T1000 (cell line): ENCODE data around the gene SLC20A1.
A peak's percentile ranks its signal among the peaks of the same experiment; 100 is the strongest.

Source experiments
- DNase-seq: peaks from one replicate; lab custom pipeline; 2025; ENCODE audit warnings: mixed read lengths; lab: John Stamatoyannopoulos, UW

Gene SLC20A1

GRCh38 chr2:112625474-112626114, 20.1 kb upstream of the SLC20A1 start:
- no peak for DNase-seq

DNA sequence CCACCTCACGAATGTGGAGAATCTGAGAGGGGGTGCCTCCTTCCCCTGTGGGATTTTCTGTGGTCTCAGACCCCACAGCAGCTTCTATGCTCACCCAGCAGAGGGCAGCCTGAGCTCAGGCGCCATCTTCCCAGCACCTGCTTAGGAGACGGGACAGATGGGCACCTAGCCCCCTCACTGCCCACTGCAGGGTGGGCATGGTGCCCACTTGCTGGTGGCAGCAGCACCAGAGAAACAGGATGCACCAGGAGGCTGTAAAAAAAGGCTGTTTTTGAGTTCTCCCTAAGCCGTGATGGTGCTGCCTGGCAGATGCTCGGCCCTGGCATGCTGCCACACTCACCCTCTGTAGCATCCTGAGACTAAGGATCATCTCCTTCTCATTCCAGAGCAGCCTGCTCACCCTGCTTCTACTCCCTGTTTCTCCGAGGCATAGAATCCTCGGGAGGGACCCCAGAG, 19.1 kb upstream of the SLC20A1 start:
- DNase-seq, result peak; percentile 71

DNA sequence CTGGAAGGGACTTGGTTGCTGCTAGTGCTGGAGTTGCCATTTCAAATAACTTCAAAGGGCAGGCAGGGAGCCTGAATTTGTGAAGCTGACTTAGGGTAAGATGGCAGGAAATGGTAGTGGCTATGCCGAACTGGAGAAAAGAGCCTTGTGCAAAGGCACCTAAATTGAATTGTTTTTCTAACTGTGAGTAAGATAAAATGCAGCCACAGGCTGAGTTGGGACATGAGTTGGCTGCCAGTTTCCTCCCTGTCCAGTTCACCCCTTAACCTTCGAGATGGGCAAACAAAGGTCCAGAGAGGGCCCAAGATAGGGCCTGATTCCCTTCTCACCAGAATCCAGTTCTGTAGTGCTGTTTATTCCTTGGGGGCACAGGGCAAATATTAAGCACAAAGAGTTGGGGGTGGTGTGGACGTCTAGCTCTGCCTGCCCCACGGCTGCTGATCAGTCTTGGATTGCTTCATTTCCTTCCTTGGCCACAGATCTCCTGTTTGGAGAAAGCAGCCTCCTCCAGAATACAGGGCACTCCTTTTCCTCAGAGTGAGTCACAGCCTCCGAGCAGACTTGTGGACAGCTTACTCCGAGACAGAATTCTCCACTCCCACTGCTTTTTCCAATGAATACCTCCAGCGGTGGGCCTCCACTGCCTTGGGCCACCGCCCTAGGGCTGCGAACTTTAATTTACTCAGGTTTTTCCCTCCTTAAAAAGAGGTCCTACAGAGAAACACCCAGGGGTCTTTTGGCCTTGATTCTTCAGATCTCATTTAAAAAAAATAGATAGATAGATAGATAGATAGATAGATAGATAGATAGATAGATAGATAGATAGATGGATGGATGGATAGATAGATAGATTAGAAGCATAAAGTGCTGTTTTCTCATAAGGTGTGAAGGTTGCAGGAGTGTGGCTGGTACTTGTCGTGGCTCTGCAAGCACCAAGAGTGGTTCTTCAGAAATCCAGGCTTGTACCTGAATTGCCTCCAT, 18.4 kb upstream of the SLC20A1 start:
- DNase-seq, result peak; percentile 61

DNA sequence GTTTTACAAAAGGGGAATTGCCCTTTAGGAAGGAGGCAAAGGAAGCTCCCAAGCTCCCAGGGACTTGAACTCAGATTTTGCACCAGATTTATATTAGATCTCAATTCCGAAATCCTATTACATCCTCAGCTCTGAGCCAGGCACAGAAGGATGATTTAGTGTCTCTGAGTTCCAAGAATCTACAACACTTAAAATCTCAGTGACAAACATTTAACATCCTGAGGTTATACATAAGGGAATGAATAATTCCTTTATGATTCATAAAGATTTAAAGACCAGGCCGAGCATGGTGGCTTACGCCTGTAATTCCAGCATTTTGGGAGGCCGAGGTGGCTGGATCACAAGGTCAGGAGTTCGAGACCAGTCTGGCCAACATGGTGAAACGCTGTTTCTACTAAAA, 16.5 kb upstream of the SLC20A1 start:
- no peak for DNase-seq

DNA sequence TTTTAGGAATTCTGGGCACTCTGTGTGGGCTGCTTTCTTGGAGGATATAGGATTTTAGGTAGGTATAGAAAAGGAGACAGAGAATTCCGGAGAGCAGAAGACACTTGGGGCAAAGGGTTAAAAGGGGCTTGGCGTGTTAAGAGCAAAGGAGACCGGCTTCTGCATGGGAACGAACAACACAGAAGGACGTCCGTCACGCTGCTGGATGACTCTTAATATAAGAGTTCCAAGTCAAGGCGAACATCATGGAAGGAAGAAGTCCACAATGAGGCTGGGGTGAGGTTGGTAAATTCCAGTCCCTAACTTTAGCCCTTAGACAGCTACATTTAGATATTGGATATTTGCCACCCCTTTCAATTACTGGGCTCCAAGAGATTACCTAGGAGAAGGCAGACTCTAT, 15.9 kb upstream of the SLC20A1 start:
- no peak for DNase-seq

- no peak for DNase-seq
Measured at GRCh38 chr2:112630268-112630667, 15.5 kb upstream of the SLC20A1 start.

DNA sequence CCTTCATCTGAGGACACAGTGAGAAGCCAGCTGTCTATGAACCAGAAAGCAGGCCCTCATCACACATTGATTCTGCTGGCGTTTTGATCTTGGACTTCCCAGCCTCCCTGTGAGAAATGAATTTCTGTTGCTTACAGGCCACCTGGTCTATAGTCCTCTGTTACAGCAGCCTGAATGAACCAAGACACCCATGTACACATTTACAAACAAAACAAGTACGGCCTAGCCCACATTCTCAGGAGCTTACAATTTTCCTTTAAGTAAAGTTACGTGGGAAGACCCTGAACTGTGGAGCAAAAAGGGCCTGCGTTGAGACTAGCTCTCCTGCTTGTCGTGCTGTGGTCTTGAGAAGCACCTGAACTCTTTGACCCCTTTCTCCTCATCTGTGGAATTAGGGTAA, 12.0 kb upstream of the SLC20A1 start:
- DNase-seq, result no peak

GRCh38 chr2:112634153-112634873, 11.4 kb upstream of the SLC20A1 start:
- DNase-seq, result no peak

DNA sequence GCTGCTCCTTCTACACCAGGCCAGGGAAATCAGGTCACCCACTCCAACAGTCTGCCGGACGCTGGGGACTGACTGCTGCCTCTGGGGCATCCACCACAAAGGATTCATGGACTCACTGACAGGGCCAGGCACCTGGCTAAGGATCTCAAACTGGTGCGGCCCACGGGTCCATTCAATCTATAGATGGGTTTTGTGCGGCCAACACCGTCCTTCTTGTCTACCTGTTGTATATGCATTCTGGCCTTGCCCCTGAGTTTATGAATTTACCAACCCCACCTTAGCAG, 10.9 kb upstream of the SLC20A1 start:
- no peak for DNase-seq

DNA sequence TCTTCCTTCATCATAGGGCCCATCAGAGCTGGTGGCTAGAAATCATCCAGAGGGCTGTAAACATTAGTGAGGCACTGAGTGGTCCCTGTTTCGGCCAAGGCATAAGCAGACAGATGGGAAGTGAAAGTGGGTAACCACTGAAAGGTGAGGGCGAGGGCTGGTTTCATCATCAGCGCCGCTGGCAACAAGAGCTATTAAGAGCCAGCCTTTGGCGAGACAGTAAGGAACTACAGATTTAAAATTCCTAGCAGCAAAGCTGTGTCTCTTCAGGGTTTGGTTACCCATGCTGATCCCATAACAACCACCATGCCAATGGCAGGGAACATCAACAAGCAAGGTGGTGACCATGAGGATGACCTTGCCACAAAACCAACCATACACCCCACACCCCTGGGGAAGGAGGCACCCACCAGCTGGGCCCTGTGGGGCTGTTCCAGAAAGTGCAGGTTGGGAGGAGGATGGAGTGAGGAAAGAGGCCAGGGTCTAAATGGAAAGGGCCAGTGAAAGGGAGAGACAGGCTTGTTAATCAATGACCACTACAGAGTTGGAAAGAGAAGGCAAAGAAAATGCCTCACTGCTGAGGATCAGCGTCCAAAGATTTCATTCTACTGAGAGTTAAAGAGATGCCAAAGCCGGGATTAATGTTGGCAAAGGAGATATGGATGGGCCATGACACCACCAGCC, 9.0 kb upstream of the SLC20A1 start:
- no peak for DNase-seq

DNA sequence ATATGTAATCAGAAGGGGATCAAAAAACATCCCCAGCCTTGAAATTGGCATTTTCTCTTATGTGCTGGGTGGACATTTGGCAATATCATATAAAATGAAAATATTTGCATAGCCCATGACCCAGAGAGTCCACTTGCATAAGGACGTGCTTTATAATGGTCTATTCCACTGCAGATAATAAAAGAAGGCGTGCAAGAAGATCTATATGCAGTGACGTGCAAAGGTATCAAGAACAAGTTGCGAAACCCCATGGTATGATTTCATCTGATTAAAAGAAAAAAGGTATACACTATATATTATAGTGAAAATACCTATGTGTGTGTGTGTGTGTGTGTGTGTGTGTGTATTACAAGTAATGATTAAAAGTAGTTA, 8.5 kb upstream of the SLC20A1 start:
- DNase-seq, result no peak

DNA sequence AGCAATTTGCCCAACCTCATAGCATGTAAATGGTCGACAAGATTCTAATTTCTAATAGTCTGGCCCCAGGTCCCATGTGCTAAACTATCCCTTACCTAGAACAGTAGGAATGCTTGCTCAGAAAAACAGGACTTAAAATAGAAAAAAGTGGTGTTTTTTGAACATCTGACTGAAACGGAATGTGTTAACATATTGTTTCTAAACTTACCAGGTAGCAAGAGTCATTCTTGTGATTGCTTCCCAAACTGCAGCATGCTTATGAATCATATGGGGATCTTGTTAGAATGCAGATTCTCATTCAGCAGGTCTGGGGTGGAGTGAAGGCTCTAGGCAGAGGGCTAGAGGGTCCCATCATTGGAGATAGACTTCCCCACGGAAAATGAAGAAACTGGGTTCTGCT, 5.8 kb upstream of the SLC20A1 start:
- DNase-seq, result no peak

- DNase-seq, result no peak
Measured at GRCh38 chr2:112640467-112640799, 5.3 kb upstream of the SLC20A1 start.

DNA sequence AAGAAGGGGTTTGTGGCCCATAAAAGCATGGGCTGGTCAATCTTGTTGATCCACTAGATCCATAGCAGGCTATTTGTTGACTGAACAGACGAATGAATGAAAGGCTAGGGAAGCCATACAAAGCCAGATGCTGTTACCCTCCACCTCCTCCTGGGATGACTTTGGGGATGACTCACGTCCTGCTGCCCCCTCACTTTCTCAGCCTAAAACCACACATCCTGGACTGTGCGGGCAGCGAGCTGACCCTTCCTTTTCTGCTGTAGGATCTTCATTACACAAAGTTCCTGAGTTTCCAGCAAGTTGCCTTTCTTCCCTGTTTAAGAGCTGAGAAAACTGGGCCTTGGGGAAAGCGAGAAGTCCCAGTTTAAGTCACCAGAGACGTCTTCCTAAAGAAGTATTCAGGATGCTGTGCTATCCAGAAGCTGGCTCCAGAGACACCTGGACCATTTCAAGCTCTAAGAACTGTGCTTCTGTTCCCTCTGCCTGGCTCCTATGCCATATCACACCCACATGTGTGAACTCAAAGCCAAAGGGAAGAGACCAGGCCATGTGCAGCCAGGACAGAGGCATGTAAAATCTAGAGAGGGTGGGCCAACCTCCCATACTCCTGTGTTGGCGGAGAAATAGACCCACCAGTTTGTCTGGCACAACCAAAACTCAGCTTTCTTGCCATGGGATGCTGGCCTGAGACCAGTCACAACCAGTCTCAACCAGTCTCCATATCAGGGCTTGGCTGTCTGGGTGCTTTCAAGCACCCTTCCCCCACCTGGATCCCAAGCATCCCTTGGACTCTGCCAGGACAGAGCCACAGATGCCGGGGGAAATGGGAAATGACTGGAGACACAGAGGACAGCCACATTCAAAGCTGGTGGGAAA, 4.7 kb upstream of the SLC20A1 start:
- peak; percentile 2 for DNase-seq

DNA sequence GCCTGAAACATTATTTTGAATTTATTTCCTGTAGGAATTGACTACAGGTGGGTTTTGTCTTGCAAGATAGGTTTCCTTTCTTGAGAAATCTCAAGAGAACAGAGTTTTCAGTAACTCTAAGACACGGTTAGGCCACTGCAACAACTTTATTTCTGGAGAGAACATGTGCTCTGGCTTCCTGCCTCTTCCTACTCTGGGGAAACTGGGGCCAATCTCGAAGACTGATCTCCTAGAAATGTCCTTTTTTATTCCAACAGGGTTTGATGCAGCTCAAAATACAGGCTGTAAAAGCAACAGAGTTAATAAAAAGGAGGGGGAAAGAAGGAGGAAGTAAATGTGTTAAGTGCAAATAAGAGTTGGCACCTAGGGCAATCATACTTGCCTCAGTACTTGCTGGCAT, 4.0 kb upstream of the SLC20A1 start:
- no peak for DNase-seq

DNA sequence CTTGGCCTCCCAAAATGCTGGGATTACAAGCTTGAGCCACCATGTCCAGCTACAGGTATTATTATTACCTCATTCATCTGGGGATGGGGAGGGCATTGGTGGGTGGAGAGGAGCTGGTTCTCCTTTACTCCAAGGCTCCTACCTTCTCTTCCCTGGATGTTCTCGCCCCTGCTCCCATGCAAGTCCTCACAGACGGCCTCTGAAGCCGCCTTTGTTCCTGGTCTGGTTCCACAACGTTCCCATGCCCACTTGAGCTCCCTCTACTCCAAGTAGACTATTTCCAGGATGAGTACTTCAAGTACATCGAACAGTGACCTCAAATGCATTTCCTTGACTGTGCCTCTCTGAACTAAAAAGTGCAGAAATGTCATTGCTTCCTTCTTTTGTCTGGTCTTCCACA, 3.2 kb upstream of the SLC20A1 start:
- DNase-seq, result no peak

GRCh38 chr2:112642966-112643365, 2.8 kb upstream of the SLC20A1 start:
- DNase-seq, result no peak

- DNase-seq, result no peak
Measured at GRCh38 chr2:112643488-112643887, 2.3 kb upstream of the SLC20A1 start.

DNA sequence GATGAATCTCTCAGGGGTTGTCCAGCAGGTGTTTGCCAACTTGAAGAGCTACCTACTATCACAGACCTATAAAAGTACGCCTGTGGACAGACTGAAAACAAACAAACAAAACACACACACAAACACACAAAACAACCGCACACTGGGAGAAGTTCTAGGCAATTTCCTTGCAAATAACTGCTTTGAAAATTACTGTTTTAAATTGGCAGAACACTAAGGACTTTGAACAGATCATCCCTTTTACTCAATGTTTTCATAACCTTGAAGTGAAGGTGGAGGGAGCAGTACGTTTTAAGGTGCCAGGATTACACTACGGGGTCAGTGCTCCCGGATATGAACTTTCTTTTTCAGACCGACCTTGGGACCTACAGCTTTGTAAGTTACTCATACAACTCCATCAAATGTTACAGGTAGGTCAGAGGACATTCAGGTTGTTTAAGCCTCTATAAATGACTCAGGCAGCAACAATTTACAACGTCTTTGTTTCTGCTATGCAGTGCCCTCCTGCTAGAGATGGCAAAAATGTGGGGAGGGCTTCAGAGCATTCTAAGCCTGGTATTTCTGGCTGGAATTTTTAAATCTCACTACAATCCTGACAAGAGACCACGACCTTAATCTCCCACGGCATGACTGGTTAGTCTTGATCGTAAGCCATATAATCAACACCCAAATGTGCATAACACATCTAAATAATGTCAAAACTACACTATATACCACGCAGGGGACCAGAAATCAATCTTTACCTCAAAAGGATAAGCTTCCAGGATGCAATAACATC, 1.4 kb upstream of the SLC20A1 start:
- no peak for DNase-seq

- DNase-seq, result no peak
Measured at GRCh38 chr2:112644933-112645309, 818 bp upstream of the SLC20A1 start.
